GM21576 (cell line): ENCODE data around the gene C16orf89.
"Not testable (repeated sequence)": the region's sequence is repeated elsewhere in the genome, so short reads cannot be mapped to it uniquely, and the experiment has no call there.

Experiments used
- ATAC-seq: cut with Tn5 transposase; IDR thresholded peaks from one replicate; pipeline ENCODE4 v1.9.1; 2021; ENCODE audit warnings: mild to moderate bottlenecking, moderate library complexity; ENCODE audit not compliant: unreplicated experiment

C16orf89 gene

GRCh38 chr16:5085716-5086115 is 20.0 kb upstream of the C16orf89 start:
- not testable (repeated sequence) for ATAC-seq

GRCh38 chr16:5084802-5085201 is 19.0 kb upstream of the C16orf89 start:
- ATAC-seq: not testable (repeated sequence)

- ATAC-seq: not testable (repeated sequence)
These were observed 18.5 kb upstream of the C16orf89 start for GRCh38 chr16:5084099-5084731.

DNA sequence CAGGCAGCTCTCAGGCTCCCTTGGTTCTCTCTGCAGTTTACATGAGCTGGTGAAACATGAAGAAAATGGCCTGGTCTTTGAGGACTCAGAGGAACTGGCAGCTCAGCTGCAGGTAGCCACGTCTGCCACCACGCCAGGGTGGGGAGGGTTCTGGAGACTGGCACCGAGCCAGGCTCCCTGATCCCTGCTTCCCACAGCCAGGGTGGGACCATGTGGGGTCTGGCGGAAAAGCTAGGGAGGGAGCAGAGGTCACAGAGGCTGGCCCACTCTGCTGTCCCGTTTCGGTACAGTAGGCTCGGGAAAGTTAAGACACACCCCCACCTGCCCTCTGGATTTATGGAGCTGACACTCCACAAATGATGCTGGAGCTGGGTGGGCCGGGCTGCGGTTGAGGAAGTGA is 17.9 kb upstream of the C16orf89 start:
- ATAC-seq: not testable (repeated sequence)

- not testable (repeated sequence) for ATAC-seq
These were observed 15.2 kb upstream of the C16orf89 start for GRCh38 chr16:5080996-5081395.

DNA sequence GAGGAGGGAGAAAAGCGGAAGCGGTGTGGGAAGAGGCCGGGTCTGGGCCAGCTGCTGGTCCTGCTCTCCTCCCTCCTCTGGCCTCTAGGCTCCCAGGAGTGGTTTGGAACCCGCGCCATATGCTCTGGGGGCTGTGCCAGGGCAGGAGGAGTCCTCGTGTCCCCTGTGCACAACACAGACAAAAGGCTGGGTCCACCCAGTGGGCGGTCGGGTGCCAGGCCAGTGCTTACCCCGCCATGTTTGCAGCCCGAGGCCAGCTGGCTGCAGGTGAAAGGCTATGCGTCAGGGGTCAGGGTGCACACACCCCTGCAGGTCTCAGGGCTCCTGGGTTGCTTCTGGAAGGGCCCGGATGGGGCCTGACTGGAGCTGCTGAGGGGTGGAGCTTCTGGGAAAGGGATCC is 14.7 kb upstream of the C16orf89 start:
- ATAC-seq: not testable (repeated sequence)

- no peak for ATAC-seq
These were observed 12.9 kb upstream of the C16orf89 start for GRCh38 chr16:5078626-5079025.

GRCh38 chr16:5077304-5077703 is 11.5 kb upstream of the C16orf89 start:
- ATAC-seq: no peak

GRCh38 chr16:5075637-5076036 is 9.9 kb upstream of the C16orf89 start:
- ATAC-seq: no peak

- ATAC-seq: not testable (repeated sequence)
These were observed 8.0 kb upstream of the C16orf89 start for GRCh38 chr16:5073771-5074170.

- ATAC-seq: no peak
These were observed 7.5 kb upstream of the C16orf89 start for GRCh38 chr16:5073279-5073629.

GRCh38 chr16:5072334-5073278 is 6.8 kb upstream of the C16orf89 start:
- ATAC-seq: no peak

- peak; percentile 73 for ATAC-seq
These were observed 6.1 kb upstream of the C16orf89 start, which contains the start of gene ALG1 for GRCh38 chr16:5071681-5072333. ALG1 (plus strand) TSS chr16:5071843; CDS start chr16:5071850, 7 bp downstream.

DNA sequence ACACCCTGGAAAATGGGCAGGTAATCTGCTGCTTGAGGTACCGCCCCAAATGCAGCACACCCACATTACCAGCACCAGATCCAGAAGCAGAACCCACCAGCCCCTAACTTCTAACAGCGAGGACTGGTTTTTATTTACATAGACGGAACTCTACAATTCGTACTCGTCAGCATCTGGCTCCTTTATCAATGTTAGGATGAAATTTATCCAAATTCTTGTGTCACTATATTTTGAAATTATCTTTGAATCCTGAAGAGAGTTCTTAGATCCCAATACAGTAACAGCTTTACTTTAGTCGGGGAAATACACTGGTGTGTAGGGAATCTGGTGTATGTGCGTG is 5.6 kb upstream of the C16orf89 start:
- ATAC-seq: no peak

DNA sequence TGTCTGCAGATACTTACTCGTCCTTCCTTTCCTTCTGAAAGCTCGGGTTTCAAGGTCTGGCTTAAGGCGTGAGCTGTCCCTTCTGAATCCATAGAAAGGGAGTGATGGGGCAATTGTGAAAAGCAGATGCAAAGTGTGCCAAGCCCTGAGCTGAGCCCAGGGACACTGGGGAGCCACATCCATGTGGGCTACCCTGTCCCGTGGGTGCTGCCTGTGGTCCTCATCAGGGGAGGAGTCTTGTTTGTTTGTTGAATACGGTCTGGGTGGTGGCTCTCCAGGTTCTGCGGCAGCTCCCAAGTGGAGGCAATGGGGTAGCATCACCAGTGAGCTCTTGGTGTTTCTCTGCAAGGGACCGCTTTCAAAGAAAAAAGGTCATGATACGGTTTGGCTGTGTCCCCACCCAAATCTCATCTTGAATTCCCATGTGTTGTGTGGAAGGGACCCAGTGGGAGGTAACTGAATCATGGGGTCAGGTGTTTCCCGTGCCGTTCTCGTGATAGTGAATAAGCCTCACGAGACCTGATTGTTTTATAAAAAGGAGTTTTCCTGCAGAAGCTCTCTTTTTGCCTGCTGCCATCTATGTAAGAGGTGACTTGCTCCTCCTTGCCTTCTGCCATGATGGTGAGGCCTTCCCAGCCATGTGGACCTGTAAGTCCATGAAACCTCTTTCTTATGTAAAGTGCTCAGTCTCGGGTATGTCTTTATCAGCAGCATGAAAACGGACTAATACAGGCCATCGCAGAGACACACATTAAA is 4.9 kb upstream of the C16orf89 start:
- ATAC-seq: no peak

DNA sequence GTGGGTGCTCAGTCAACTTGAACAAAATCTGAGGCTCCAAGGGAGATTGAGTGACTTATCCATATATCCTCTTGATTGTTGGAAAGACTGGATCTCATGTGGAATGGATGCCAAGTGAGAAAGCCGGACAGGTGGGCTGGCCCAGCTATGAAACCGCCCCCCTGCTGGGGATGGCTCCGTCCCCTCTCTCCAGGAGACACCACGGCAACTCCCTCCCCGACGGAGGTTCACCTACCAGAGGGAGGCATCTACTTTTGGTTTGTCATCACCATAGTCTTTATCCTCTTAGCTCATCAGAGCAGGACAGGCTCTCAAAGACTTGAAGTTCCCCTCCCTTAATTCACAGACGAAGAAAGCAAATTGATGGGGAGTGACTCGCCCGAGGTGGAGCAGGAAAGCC is 4.1 kb upstream of the C16orf89 start:
- no peak for ATAC-seq

DNA sequence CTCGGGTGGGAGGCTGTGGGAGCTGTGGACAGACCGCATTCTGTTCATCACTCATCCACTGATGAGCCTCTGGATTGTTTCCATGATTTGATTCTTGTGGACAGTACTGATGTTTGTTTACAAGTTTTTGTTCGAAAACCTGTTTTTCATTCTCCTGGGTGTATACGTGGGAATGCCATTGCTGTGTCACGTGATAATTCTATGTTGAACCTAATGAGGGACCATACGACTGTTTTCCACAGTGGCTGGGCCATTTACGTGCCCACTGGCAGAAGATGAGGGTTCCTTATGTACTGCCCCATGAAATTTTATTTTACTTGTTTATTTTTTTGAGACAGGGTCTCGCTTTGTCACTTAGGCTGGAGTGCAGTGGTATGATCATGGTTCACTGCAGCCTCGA is 3.3 kb upstream of the C16orf89 start:
- ATAC-seq: no peak

- no peak for ATAC-seq
These were observed 755 bp upstream of the C16orf89 start for GRCh38 chr16:5066511-5066910.

- ATAC-seq: no peak
These were observed 430 bp downstream of the C16orf89 start for GRCh38 chr16:5065326-5065725.

- no peak for ATAC-seq
These were observed 841 bp downstream of the C16orf89 start for GRCh38 chr16:5064915-5065314.
